SU-DHL-6 (cell line): ENCODE data around the gene CERS6.
"Not testable (repeated sequence)": the region's sequence is repeated elsewhere in the genome, so short reads cannot be mapped to it uniquely, and the experiment has no call there.

ENCODE experiments used
- EZH2phosphoT487 ChIP-seq: fragments of 200-600 bp; sonication (generic), shearing (Covaris generic); conservative IDR thresholded peaks from 2 replicates; pipeline ENCODE4 v1.6.1; 2018; ENCODE audit warnings: mild to moderate bottlenecking, antibody characterized with exemption, low read length, moderate library complexity, mixed read lengths
- TF ChIP-seq, protein P1 (sequence below): fragments of 200-600 bp; sonication (generic); IDR thresholded peaks from one replicate; pipeline ENCODE4 v1.5.1; 2017; ENCODE audit warnings: antibody characterized with exemption, mild to moderate bottlenecking, low read length, moderate library complexity; ENCODE audit not compliant: insufficient read depth, poor library complexity, severe bottlenecking

DNA sequence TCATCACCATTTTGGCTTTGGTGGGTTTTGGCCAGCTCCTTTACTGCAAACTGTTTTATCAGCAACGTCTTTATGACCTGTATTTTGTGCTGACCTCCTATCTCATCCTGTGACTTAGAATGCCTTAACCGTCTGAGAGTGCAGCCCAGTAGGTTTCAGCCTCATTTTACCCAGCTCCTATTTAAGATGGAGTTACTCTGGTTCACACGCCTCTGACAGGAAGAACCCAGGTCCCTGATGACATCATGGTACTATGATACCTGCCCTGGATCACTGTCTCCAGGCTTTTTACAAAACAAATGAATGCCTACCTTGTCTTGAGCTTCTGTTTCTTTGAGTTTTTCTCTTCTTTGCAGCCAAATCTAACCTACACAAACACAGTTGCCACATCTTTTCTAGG is 208.6 kb downstream of the CERS6 start:
- TF ChIP-seq, protein P1, sequence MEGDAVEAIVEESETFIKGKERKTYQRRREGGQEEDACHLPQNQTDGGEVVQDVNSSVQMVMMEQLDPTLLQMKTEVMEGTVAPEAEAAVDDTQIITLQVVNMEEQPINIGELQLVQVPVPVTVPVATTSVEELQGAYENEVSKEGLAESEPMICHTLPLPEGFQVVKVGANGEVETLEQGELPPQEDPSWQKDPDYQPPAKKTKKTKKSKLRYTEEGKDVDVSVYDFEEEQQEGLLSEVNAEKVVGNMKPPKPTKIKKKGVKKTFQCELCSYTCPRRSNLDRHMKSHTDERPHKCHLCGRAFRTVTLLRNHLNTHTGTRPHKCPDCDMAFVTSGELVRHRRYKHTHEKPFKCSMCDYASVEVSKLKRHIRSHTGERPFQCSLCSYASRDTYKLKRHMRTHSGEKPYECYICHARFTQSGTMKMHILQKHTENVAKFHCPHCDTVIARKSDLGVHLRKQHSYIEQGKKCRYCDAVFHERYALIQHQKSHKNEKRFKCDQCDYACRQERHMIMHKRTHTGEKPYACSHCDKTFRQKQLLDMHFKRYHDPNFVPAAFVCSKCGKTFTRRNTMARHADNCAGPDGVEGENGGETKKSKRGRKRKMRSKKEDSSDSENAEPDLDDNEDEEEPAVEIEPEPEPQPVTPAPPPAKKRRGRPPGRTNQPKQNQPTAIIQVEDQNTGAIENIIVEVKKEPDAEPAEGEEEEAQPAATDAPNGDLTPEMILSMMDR: not testable (repeated sequence)
- TF ChIP-seq EZH2phosphoT487: not testable (repeated sequence)
